GM23248 (cell line): Measurements from ENCODE around the gene HDAC4. TPM values are rescaled to one million over a fixed set of nuclear protein-coding genes. Genes with fewer than 3 reads are reported as not detected.

Experiments used
- DNase-seq: peaks from one replicate; pipeline ENCODE4 v3.0.0-alpha.2; 2015
- H2AFZ ChIP-seq: fragments of 200-600 bp; sonication (generic); 2 replicates; pipeline ENCODE4 v1.6.1; 2016; ENCODE audit warnings: antibody characterized with exemption
- H3F3A ChIP-seq: fragments of 200-600 bp; sonication (generic); 2 replicates; pipeline ENCODE4 v1.6.1; 2016; ENCODE audit warnings: mild to moderate bottlenecking, antibody characterized with exemption, mixed run types; ENCODE audit not compliant: insufficient read depth
- H3K27ac ChIP-seq: fragments of 200-600 bp; sonication (generic); 2 replicates; pipeline ENCODE4 v1.5.1; 2016; ENCODE audit warnings: mild to moderate bottlenecking
- H3K27me3 ChIP-seq: fragments of 200-600 bp; sonication (generic); replicated peaks from 2 replicates; pipeline ENCODE4 v1.6.1; 2016; ENCODE audit warnings: mild to moderate bottlenecking; ENCODE audit not compliant: insufficient read depth
- H3K36me3 ChIP-seq: fragments of 200-600 bp; sonication (generic); 2 replicates; pipeline ENCODE4 v1.6.1; 2016; ENCODE audit warnings: low read depth, mild to moderate bottlenecking
- H3K4me1 ChIP-seq: fragments of 200-600 bp; sonication (generic); 2 replicates; pipeline ENCODE4 v1.6.1; 2016; ENCODE audit warnings: mild to moderate bottlenecking; ENCODE audit not compliant: insufficient read depth
- H3K4me2 ChIP-seq: fragments of 200-600 bp; sonication (generic); one replicate; pipeline ENCODE4 v1.6.1; 2016; ENCODE audit warnings: mild to moderate bottlenecking; ENCODE audit not compliant: unreplicated experiment
- H3K4me3 ChIP-seq: fragments of 200-600 bp; sonication (generic); 2 replicates; pipeline ENCODE4 v1.5.1; 2016; ENCODE audit warnings: mild to moderate bottlenecking
- H3K79me2 ChIP-seq: fragments of 200-600 bp; sonication (generic); 2 replicates; pipeline ENCODE4 v1.6.1; 2016; ENCODE audit warnings: mild to moderate bottlenecking; ENCODE audit not compliant: insufficient read depth
- H3K9ac ChIP-seq: fragments of 200-600 bp; sonication (generic); 2 replicates; pipeline ENCODE4 v1.6.1; 2016; ENCODE audit warnings: mild to moderate bottlenecking
- H3K9me2 ChIP-seq: fragments of 200-600 bp; sonication (generic); 2 replicates; pipeline ENCODE4 v1.6.1; 2016; ENCODE audit warnings: mixed run types, mild to moderate bottlenecking, moderate library complexity; ENCODE audit not compliant: insufficient read depth
- H3K9me3 ChIP-seq: fragments of 200-600 bp; sonication (generic); one replicate; pipeline ENCODE4 v1.6.1; 2017; ENCODE audit warnings: low read depth
- H4K20me1 ChIP-seq: fragments of 200-600 bp; sonication (generic); 2 replicates; pipeline ENCODE4 v1.6.0; 2016; ENCODE audit not compliant: insufficient read depth
- EZH2 ChIP-seq: fragments of 200-600 bp; sonication (generic); IDR thresholded peaks from 2 replicates; pipeline ENCODE4 v1.6.1; 2018; ENCODE audit warnings: antibody characterized with exemption, mild to moderate bottlenecking; ENCODE audit not compliant: insufficient read depth, poor library complexity, severe bottlenecking
- EZH2phosphoT487 ChIP-seq: fragments of 200-600 bp; sonication (generic); IDR thresholded peaks from 2 replicates; pipeline ENCODE4 v1.6.1; 2018; ENCODE audit warnings: antibody characterized with exemption, moderate library complexity, mild to moderate bottlenecking, low read depth; ENCODE audit not compliant: insufficient read depth
- WGBS, 2 experiments: methylation state at CpG; one replicate each; pipeline ENCODE4 v1.1.6; 2015 to 2017; ENCODE audit warnings: low lambda C conversion rate in 2 of 2, low coverage in 1 of 2; ENCODE audit errors: missing lambda C conversion rate in 2 of 2; 5-methylcytosine and 5-hydroxymethylcytosine counted together
- in situ Hi-C: fragments of 300-500 bp; cut with MboI; formaldehyde crosslinking; loops from 2 replicates; pipeline ENCODE4 v1.15.0; 2020
- polyA plus RNA-seq: library from polyadenylated mRNA; unstranded; fragments of >200 nt; fragmentation: Nextera tagmentation; extraction: Ambion mirVana; gene quantifications from 2 replicates; pipeline ENCODE4 v1.2.1, GENCODE V29; 2016
- total RNA-seq: library from RNA; depleted of rRNA; stranded (reverse); fragments of >200 nt; shearing (Covaris generic); gene quantifications from 2 replicates; pipeline ENCODE4 v1.2.3, GENCODE V29; 2014

HDAC4 gene
- total and polyA plus RNA-seq, 2 experiments from 2014 or later: 2.1 to 6.3 TPM

DNA sequence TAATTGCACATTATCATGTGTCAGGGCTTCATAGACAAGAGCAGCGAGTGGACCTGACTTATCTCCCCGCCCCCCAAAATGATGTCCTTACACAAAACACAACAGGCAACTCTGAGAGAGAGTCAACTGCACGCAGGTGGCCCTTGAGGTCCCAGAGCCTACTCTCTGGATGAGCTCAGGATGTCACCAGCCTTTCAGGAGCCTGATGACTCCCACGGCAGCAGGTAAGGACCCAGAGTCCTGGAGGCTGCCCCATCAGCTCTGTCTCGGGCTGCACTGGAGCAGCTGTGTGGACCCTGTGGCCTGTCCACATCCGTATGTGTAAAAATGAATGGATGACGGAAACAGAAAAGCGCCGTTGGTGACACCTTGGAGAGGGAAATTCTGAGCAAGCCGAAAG, 130.9 kb downstream of the HDAC4 start:
- no peaks in the 10 kb centered on the region for H3K36me3 ChIP-seq
- in situ Hi-C loops: no loop called here
- H3K4me1 ChIP-seq: peaks cover 36% of the 10 kb centered on the region
- H3K9me3 ChIP-seq: no peaks in the 10 kb centered on the region
- H3K9ac ChIP-seq: no peak overlapping the region
- H3K9me2 ChIP-seq: no peaks in the 10 kb centered on the region
- H3K4me2 ChIP-seq: no peak overlapping the region
- H3K79me2 ChIP-seq: peaks cover 57% of the 10 kb centered on the region
- H3K4me3 ChIP-seq: no peak overlapping the region
- 97% methylated on average over 10 of the region's 10 CpGs for WGBS, 2 experiments
- no peak overlapping the region for H3K27ac ChIP-seq
- H4K20me1 ChIP-seq: no peaks in the 10 kb centered on the region
- peaks cover 21% of the 10 kb centered on the region for H3F3A ChIP-seq
- H2AFZ ChIP-seq: no peak overlapping the region
- no peak for DNase-seq
- no peak for TF ChIP-seq EZH2phosphoT487
- no peak for TF ChIP-seq EZH2
- no peaks in the 10 kb centered on the region for H3K27me3 ChIP-seq

GRCh38 chr2:239269173-239269885, 131.5 kb downstream of the HDAC4 start:
- Histone ChIP-seq H2AFZ (no peak overlapping the region), H4K20me1 (no peaks in the 10 kb centered on the region), H3K9me3 (no peaks in the 10 kb centered on the region), H3K9me2 (no peaks in the 10 kb centered on the region), H3K9ac (no peak overlapping the region), H3K27ac (no peak overlapping the region), H3K36me3 (no peaks in the 10 kb centered on the region), H3K27me3 (no peaks in the 10 kb centered on the region), H3K4me3 (no peak overlapping the region), H3F3A (peaks cover 16% of the 10 kb centered on the region), H3K79me2 (peaks cover 63% of the 10 kb centered on the region), H3K4me2 (no peak overlapping the region), H3K4me1 (peaks cover 36% of the 10 kb centered on the region)
- DNase-seq: peak; percentile 22
- TF ChIP-seq EZH2 (no peak), EZH2phosphoT487 (no peak)
- in situ Hi-C loops: no loop called here
- WGBS, 2 experiments: 81 to 89% methylated on average over 10 of the region's 10 CpGs

DNA sequence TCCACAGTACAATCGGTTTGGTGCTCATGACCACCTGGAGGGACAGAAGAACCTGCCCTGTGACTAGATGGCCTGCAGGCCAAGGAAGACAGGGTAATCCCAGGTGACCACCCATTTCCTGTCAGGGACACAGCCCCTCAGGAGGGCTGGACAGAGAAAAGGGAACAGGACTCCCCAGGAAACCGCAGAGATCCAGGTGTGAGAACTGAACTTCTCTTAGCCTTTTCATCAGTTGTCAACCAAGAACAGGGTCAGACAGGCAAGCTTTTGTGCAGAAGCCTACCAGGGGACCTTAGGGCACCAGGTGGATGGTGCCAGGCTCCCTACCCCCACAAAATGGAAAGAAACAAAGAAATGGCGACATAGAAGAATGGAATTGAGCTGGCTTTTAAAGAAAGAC, 132.3 kb downstream of the HDAC4 start:
- Histone ChIP-seq H3K79me2 (peaks cover 63% of the 10 kb centered on the region), H3K36me3 (no peaks in the 10 kb centered on the region), H3K4me2 (no peak overlapping the region), H2AFZ (no peak overlapping the region), H3F3A (peaks cover 9% of the 10 kb centered on the region), H3K27ac (no peak overlapping the region), H3K9me3 (no peaks in the 10 kb centered on the region), H3K9ac (no peak overlapping the region), H4K20me1 (no peaks in the 10 kb centered on the region), H3K4me3 (no peak overlapping the region), H3K4me1 (peaks cover 33% of the 10 kb centered on the region), H3K9me2 (no peaks in the 10 kb centered on the region), H3K27me3 (no peaks in the 10 kb centered on the region)
- 81 to 85% methylated on average over 3 of the region's 3 CpGs for WGBS, 2 experiments
- TF ChIP-seq EZH2 (no peak), EZH2phosphoT487 (no peak)
- in situ Hi-C loops: no loop called here
- no peak for DNase-seq

DNA sequence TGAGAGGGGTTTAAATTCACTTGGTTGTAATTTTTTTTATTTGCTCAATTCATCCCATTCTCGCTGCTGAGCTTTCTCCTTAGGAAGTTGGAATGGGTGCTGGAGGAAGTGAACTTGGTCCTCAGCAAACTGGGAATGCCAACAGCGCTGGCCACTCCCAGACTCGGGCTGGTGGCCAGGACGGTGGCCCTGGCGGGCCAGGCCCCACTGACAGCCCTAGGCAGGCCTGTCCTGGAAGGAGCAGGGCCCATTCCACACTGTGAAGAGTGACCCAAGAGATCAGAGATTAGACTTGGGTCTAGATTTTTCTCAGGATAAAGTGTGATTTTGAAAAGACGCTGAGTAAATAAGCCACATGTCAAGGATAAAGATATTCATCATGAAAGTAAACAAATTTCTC, 132.7 kb downstream of the HDAC4 start:
- no peaks in the 10 kb centered on the region for H3K27me3 ChIP-seq
- no peak for TF ChIP-seq EZH2
- TF ChIP-seq EZH2phosphoT487: no peak
- no peak overlapping the region for H3K9ac ChIP-seq
- H3F3A ChIP-seq: peaks cover 5% of the 10 kb centered on the region; the same call in 1 of the 2 replicates
- H3K4me1 ChIP-seq: peaks cover 33% of the 10 kb centered on the region
- H3K4me2 ChIP-seq: peak overlapping the region; percentile 38
- peaks cover 61% of the 10 kb centered on the region for H3K79me2 ChIP-seq
- 37 to 42% methylated on average over 6 of the region's 6 CpGs for WGBS, 2 experiments
- no peak overlapping the region for H3K4me3 ChIP-seq
- H4K20me1 ChIP-seq: no peaks in the 10 kb centered on the region
- peak; percentile 22 for DNase-seq
- no peaks in the 10 kb centered on the region for H3K9me2 ChIP-seq
- no peaks in the 10 kb centered on the region for H3K36me3 ChIP-seq
- in situ Hi-C loops: no loop called here
- no peaks in the 10 kb centered on the region for H3K9me3 ChIP-seq
- H3K27ac ChIP-seq: peak overlapping the region; percentile 64
- H2AFZ ChIP-seq: no peak overlapping the region
